ENCODE data around the gene NPAS4.
"Not testable (repeated sequence)": the region's sequence is repeated elsewhere in the genome, so short reads cannot be mapped to it uniquely, and the experiment has no call there.

The NPAS4 gene

DNA sequence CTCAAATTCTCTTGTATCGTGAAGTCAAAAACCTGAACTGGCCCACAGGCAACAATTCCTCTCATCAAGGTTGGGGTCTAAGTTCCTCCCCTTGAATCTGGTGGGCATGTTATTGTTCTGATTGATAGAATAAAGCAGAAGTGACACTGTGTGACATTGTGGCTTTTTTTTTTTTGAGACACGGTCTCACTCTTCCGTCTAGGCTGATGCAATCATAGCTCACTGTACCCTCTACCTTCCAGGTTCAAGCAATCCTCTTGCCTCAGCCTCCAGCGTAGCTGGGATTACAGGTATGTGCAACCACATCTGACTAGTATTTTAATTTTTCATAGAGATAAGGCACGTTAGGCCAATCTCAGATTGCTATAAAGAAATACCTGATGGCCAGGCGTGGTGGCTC is 37.0 kb downstream of the NPAS4 start:
- peak; percentile 58 for DNase-seq (ENCODE audit: low spot score)

DNA sequence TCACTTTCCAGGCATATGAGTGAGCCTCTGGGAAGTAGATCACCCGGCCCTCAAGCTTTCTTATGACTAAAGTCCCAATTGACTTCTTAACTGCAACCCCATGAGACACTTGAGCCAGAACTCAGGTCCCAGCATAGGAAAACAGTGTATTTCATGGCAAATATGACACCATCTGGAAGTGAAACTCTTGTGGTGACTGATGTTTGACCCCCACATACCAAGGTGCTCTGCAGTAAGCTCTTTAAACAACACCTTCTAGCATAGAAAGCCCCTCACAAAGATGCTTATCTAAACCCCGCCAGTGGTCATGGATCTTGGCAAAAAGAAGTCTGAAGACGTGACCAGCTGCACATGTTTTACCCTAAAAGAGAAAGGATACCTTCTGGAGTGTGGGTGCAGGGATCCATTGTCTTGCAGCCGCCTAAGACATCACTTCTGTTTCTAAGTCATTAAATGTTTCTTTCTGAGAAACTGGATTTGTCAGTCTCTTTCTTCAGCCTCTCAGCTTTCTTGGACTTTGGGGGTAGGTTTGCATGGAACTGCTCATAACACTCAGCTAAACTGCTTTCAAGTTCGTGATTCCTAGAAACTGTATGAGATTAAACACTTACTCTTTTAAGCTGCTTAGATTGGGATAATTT is 38.4 kb downstream of the NPAS4 start:
- DNase-seq (ENCODE audit: low spot score) = peak; percentile 39

DNA sequence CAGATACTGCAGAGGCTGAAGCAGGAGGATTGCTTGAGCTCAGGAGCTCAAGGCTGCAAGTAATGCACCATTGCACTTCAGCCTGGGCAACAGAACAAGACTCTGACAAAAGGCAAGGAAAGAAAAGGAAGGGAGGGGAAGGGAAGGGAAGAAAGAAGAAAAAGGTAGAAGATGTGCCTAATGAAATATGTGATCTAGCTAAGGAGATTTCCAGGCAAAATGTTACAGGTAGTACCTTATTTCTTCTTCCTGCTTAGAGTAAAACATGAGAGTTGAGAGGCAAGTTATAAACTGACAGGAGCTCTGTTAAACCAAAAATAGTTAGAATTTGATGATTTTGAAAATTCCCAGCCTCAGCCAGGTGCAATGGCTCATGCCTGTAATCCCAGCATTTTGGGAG is 41.2 kb downstream of the NPAS4 start:
- no peak for DNase-seq (ENCODE audit: low spot score)

DNA sequence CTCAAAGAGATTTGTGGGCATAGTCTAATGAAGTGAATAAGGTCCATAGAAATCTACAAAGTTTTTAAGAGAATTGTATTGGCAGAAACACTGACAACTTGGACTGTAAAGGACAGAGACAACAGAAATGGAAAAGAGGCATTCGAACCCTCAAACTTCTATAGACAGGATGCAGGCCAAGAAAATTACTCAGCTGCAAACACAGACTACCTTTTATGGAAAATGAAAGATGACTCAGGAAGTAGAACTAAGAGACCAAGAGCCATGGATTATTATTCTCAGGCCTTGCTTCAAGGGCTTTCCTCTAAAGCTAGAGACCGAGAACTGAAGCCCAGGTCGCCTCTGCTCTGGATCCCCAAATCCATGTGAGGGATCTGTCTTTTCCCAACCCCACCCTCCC is 42.1 kb downstream of the NPAS4 start:
- no peak for DNase-seq (ENCODE audit: low spot score)

DNA sequence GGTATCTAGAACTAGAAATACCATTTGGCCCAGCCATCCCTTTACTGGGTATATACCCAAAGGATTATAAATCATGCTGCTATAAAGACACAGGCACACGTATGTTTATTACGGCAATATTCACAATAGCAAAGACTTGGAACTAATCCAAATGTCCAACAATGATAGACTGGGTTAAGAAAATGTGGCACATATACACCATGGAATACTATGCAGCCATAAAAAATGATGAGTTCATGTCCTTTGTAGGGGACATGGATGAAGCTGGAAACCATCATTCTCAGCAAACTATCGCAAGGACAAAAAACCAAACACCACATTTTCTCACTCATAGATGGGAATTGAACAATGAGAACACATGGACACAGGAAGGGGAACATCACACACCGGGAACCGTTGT is 43.3 kb downstream of the NPAS4 start:
- not testable (repeated sequence) for DNase-seq (ENCODE audit: low spot score)

DNA sequence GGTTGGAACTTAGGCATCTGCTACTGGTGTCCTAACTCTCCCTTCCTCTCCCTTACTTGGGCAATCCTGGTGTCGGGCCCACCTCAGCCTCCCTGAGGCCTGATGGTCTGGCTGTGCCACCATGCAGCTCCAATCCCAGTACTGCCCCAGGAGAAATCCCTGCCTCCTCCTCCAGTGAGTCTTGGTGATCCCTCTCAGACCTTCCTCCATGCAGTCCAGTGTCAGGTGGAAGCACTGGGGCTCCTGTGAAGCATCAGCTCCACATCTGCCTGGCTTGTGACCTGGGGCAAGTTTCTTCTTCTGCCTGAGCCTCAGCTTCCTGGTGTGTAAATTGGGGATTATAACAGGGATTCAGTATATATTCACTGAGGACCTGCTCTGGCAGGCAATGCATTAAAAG is 44.1 kb downstream of the NPAS4 start:
- no peak for DNase-seq (ENCODE audit: low spot score)

DNA sequence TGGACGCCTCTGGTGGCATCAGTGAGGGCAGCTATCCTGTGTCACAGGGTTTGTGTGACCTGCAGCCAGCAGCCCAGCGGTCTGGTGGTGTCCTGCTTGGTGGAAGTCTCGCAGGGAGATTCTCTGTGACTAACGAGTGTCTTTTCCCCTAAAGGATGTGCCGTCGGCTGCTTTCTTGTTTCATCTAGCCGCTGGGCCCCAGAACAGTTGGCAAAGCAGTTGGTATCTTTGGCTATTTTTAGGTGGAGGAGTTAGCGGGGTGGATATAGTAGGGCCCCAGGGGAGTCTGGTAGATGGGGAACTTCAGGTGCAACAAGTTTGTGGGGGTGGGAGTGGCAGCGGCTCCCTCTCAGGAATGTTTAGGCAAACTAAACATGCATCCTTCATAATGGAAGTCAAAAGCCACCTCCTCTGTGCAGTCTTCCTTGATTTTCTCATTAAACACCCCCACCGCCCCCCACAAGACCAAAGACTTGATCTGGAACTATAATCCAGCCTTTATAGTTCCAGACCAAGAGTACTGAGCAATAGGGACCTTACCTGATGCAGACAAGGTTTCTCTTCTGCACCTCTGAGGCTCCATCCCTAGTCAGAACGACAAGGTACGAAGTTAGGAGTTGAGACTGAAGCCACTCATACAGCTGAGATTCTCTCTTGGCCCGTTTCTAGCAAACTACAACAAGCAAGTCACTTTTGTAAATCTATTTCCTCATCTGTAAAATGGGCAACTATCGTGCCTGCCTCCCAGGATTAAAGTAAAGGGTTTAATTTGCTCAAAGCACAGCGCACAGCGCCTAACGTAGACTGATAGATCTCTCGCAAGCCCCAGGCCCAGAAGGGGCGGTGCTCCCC is 44.8 kb downstream of the NPAS4 start:
- DNase-seq (ENCODE audit: low spot score) = peak; percentile 64

DNA sequence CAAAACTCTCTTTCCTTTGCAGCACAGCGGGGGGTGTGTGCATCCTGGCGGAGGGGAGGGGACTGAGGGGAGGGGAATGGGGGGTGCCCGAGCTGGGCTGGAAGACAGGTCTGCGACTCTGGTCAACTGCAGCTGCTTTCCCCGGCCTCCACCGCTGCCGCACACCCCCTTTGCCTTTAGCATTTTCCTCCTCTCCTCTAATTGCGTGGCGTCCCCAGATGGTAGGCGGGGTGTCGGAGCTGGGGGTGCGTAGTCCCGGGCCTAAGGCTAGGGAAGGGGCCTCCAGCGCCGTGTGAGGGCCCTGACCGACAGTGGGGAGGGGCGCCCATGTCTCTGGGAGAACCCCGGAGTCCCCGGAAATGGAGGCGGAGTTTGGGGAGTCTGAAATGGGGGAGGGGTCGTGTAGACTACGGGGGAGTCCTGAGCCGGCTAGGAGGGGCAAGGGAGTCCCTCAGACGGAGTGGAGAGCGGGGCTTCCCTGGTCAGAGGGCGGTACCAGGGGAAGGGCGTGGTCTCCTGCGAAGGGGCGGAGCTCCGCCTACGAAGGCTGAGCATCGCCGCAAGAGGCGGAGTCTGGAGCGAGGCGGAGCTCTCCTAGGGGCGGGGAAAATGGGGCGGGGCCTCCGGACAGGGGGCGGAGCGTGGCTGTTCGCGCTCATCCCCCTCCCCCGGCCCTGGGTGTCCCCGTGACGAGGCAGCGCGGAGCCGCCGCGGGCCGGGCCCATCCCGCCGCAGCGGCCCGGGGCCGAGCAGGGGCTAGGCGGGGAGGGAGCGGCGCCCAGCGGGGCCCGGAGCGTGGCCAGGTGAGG is 45.6 kb downstream of the NPAS4 start, which contains the start of gene PELI3:
TSS of gene PELI3 (plus strand) at position 681 of the 809 bp plus-strand sequence. CDS start 1,224 bp downstream, outside the sequence.
- peak; percentile 93 for DNase-seq (ENCODE audit: low spot score)

DNA sequence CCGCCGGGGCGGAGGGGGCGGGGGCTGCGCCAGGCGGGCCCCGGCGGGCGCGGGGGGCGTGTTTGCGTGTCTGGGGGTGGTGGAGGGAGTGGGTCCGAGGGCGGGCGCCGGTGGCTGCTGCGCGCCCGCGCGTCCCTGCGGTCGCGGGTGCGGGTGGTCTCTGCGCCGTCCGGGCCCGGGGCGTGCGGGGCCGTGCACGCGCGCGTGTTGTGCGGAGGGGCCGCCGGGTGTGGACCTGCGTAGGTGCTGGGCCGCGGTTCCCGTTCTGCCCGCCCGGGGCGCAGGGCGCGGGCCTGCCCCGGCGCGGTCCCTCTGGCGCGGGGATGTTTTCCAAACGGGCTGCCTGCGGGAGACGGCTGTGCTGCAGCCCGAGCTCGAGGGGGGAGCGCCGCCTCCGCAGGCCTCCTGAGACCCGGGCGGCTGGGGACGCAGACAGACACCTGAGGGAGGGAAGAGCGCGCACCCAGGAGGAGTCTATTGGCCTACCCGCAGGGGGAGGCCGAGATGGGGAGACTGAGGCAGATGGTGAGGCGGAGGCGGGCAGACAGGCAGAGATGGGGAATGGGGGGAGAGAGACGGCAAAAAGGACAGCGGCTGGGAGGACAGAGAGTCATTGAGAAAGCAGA is 46.3 kb downstream of the NPAS4 start:
- peak; percentile 46 for DNase-seq (ENCODE audit: low spot score)

DNA sequence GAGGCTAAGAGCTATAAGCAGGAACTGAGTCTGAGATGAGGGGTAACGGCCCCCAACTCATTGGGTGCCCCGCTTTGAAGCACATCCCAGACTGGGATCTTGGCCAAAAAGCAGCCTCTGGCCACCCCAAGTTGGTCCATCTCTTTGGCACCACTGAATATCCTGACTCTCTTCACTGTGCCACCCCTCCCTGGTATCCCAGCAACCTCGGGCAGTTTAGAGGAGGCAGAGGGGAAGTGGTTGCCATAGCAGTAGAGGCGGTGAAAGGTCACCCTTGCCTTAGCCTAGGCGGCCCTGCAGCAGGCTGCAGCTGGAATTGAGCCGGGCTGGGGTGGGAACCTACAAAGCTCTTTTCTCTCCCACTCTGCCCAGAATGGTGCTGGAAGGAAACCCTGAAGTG is 46.9 kb downstream of the NPAS4 start:
- peak; percentile 30 for DNase-seq (ENCODE audit: low spot score)

DNA sequence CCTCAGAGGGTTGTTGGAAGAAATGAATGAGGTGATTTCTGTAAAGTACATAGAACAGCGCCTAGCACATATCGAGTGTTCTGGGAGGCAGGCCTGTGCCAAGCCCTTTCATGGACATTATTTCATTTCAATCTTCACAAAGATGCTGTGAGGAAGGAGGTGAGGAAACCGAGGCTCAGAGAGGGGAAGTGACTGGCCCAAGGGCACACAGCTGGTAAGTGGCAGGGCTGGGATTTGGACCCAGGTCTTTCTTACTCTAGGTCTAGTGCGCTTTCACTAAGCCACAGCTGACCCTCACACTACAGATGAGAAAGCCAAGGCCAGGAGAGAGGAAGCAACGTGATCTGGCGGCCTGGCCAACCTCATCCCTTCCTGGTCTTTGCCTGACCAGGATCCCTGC is 47.9 kb downstream of the NPAS4 start:
- no peak for DNase-seq (ENCODE audit: low spot score)

DNA sequence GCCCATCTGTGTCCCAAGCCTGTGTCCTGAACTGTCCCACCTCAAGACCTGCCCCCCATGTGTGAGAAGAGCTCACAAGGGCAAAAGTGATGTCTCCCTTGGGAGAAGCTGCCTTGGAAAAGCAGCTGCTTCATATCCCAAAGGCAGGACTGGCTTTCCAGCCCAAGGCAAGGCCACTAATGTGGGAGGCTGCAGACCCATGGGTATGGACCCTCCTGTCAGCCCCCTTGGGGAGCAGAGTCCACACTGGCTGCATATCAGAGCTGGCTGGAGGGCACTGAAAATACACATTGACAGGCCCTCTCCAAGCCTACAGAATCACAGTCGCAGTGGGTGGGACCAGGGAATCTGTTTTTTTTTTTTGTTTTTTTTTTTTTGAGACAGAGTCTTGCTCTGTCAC is 48.6 kb downstream of the NPAS4 start:
- DNase-seq (ENCODE audit: low spot score) = no peak

DNA sequence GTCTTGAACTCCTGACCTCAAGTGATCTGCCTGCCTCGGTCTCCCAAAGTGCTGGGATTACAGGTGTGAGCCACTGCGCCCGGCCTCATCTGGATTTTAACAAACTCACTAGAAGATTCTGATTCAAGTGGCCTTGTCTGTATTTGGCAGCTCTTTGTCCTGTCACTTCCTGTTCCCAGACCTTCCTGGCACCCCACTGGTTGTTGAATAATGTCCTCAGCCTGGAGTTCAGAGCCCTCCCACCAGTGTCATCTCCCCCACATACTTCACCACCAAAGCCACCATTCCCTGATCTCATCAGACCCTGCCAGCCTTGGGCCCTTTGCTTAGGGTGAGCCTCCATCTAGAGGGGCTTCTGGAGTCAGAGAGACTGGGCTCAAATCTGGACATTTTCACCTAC is 49.2 kb downstream of the NPAS4 start:
- DNase-seq (ENCODE audit: low spot score) = no peak

DNA sequence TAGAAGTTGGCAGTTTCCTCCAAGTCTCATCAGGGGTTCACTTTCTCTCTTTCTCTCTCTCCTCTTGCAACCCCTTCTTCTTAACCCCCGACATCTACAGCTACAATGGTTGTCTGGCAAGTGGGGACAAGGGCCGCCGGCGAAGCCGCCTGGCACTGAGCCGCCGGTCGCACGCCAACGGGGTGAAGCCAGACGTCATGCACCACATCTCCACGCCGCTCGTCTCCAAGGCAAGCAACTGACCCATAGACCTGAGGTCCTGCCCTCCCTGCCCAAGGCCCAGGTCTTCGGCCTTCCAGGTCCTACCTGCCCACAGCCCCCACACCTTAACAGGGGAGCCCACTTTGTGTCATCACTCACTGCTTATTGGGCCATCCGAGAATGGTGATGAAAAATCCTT is 50.3 kb downstream of the NPAS4 start:
- DNase-seq (ENCODE audit: low spot score) = no peak

DNA sequence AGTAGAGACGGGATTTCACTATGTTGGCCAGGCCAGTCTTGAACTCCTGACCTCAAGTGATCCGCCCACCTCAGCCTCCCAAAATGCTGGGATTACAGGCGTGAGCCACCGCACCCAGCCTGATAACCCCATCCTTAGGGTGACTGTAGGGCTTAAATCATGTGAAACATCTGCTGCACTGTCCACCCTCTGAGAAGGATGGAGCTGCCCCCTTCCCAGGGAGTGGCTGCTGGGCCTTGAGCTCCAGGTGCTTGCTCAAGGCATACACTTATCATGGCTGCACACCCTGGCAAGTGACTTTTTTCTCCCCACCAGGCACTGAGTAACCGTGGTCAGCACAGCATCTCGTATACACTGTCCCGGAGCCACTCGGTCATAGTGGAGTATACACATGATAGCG is 51.2 kb downstream of the NPAS4 start:
- no peak for DNase-seq (ENCODE audit: low spot score)

DNA sequence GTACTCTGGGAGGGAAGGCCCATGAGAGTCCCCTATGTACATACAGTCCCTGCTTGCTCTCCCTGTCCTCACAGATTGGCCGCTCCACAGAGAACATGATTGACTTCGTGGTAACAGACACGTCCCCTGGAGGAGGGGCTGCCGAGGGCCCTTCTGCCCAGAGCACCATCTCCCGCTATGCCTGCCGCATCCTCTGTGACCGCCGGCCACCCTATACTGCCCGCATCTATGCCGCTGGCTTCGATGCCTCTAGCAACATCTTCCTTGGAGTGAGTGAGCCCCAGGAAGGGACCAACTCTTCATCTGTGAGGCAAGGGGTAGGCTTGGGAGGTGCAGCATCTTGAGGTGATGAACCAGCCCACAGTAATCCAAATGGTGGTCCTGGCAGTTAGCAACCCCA is 52.3 kb downstream of the NPAS4 start:
- no peak for DNase-seq (ENCODE audit: low spot score)

DNA sequence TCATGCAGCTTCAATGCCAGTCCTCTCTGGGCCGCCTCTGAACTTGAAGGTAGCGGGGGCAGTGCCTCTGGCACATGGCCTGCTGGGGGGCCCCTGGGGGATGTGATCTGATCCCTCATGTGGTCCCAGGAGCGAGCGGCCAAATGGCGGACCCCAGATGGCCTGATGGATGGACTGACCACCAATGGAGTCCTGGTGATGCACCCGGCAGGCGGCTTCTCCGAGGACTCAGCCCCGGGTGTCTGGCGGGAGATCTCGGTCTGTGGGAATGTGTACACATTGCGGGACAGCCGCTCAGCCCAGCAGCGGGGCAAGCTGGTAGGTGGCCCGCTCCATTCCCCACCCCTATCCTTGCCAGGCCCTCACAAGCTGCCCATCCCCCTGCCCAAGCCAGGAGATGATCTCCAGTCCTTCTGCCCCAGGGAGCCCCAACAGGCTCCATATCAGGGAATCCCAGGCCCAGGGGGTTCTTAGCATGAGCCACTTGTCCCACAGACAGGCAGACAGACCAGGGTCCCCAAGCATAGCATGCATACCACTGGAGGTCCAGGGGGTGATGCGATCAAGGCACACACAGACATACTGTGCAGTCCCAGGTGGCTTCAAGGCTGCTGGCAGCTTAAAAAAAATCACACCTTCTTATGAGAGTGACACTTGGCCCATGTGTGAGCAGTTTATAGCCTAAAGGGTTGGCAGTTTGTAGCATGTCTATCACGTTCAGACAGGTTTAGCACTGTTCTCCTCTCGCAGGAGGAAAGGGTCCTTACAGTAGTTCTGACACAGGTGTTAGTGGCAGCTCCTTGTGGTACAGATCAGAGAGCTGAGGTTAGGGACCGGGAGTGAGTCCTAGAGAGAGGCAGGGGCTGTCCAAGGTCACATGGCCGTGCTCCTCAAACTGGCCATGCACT is 53.0 kb downstream of the NPAS4 start:
- DNase-seq (ENCODE audit: low spot score) = no peak

DNA sequence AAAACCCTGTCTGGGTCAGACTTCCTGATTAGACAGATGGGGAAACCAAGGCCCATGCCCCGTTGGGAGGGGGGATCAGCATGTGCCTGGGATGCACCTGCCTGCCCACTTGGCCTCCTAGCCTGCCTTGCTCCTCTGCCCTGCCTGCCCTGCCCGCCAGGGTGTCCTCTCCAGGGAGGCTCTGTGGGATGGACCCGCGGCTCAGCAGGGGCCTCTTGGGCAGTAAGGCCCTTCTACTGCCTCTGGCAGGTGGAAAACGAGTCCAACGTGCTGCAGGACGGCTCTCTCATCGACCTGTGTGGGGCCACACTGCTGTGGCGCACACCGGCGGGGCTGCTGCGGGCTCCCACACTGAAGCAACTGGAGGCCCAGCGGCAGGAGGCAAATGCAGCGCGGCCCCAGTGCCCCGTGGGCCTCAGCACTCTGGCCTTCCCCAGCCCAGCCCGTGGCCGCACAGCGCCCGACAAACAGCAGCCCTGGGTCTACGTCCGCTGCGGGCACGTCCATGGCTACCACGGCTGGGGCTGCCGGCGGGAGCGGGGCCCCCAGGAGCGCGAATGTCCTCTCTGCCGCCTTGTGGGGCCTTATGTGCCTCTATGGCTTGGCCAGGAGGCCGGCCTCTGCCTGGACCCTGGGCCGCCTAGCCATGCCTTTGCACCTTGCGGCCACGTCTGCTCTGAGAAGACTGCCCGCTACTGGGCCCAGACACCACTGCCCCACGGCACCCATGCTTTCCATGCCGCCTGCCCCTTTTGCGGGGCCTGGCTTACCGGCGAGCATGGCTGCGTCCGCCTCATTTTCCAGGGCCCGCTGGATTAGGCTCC is 54.7 kb downstream of the NPAS4 start:
- DNase-seq (ENCODE audit: low spot score) = no peak

Data from NAMALWA (cell line).